ENCODE measurements around the gene EEF1AKMT2.

EEF1AKMT2 gene

GRCh38 chr10:124743191-124744101 lies 48.2 kb downstream of the EEF1AKMT2 start (continued):
- TF ChIP-seq ZFP3 (CRISPR knock-in tag; IDR thresholded peaks at IDR 0.05) (no peak), ZNF8 (CRISPR knock-in tag; IDR thresholded peaks at IDR 0.05) (no peak), OSR1 (CRISPR knock-in tag; IDR thresholded peaks at IDR 0.05) (no peak), ZC3H10 (CRISPR knock-in tag; IDR thresholded peaks at IDR 0.05) (no peak), CSDC2 (CRISPR knock-in tag; IDR thresholded peaks at IDR 0.05) (no peak), ZFP30 (CRISPR knock-in tag; IDR thresholded peaks at IDR 0.05) (no peak)

DNA sequence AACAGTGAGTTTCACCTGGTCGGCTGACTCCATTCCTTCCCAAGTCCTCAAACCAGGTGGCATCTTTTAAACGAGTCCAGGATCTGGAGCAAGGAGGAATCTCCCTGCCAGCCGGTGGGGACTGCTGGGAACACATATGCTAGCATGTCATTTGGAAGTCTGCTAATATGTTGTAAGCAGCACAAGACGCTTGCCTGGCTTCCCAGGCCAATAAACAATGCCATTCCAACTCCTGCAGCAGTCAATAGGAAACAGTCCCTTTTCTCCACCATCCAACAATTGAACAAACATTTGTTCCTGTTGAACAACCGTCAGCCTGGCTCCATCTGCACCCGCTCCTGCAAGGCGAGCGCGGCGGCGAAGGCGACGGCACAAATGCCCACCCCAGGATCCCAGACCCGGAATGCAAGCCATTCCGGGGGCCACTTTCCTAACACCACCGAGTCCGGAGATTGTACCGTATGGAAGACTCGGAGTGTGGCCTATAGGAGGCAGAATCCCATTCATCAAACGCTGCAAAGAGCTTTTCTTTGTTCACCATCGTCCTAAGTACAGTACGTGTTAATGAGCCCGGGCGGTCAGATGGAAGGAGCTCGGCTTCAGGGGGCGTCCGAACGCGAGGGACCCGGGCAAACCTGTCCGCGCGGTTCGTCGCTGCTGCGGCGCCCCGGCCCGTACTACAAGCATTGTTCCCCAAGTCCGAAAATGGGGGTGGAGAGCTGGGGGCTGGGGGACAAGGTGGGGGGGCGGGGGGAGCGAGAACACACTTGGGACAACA lies 49.1 kb downstream of the EEF1AKMT2 start:
- no peak for TF ChIP-seq ZC3H10 (CRISPR knock-in tag; IDR thresholded peaks at IDR 0.05)
- no peak for TF ChIP-seq RARB (CRISPR knock-in tag; IDR thresholded peaks at IDR 0.05)
- no peak for TF ChIP-seq ZFP30 (CRISPR knock-in tag; IDR thresholded peaks at IDR 0.05)
- TF ChIP-seq ZNF565 (CRISPR knock-in tag; conservative IDR thresholded peaks at IDR 0.05; ENCODE audit: low read depth) = no peak
- TF ChIP-seq ISL1 (CRISPR knock-in tag; IDR thresholded peaks at IDR 0.05) = no peak
- TF ChIP-seq TCF4 (CRISPR knock-in tag; IDR thresholded peaks at IDR 0.05; ENCODE audit: borderline replicate concordance) = no peak
- no peak for TF ChIP-seq TOX (CRISPR knock-in tag; IDR thresholded peaks at IDR 0.05; ENCODE audit: borderline replicate concordance)
- no peak for TF ChIP-seq CSDC2 (CRISPR knock-in tag; IDR thresholded peaks at IDR 0.05)
- TF ChIP-seq, protein P1, sequence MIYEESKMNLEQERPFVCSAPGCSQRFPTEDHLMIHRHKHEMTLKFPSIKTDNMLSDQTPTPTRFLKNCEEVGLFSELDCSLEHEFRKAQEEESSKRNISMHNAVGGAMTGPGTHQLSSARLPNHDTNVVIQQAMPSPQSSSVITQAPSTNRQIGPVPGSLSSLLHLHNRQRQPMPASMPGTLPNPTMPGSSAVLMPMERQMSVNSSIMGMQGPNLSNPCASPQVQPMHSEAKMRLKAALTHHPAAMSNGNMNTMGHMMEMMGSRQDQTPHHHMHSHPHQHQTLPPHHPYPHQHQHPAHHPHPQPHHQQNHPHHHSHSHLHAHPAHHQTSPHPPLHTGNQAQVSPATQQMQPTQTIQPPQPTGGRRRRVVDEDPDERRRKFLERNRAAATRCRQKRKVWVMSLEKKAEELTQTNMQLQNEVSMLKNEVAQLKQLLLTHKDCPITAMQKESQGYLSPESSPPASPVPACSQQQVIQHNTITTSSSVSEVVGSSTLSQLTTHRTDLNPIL (CRISPR knock-in tag; IDR thresholded peaks at IDR 0.05; ENCODE audit: low read depth) = no peak
- no peak for TF ChIP-seq PATZ1 (CRISPR knock-in tag; IDR thresholded peaks at IDR 0.05; ENCODE audit: borderline replicate concordance)
- no peak for TF ChIP-seq SNAI2 (CRISPR knock-in tag; IDR thresholded peaks at IDR 0.05)
- no peak for TF ChIP-seq ZNF70 (CRISPR knock-in tag; IDR thresholded peaks at IDR 0.05)
- no peak for TF ChIP-seq GLIS3 (CRISPR knock-in tag; IDR thresholded peaks at IDR 0.05)
- TF ChIP-seq PPARA (CRISPR knock-in tag; IDR thresholded peaks at IDR 0.05; ENCODE audit: borderline replicate concordance) = no peak
- TF ChIP-seq ARNTL (CRISPR knock-in tag; IDR thresholded peaks at IDR 0.05; ENCODE audit: borderline replicate concordance, low read depth) = no peak
- ATAC-seq = peak; percentile 51

- no peak for ATAC-seq
- TF ChIP-seq PATZ1 (CRISPR knock-in tag; IDR thresholded peaks at IDR 0.05; ENCODE audit: borderline replicate concordance) (no peak), TCF4 (CRISPR knock-in tag; IDR thresholded peaks at IDR 0.05; ENCODE audit: borderline replicate concordance) (no peak), GLIS3 (CRISPR knock-in tag; IDR thresholded peaks at IDR 0.05) (no peak), POU6F1 (CRISPR knock-in tag; IDR thresholded peaks at IDR 0.05; ENCODE audit: borderline replicate concordance, low read depth) (no peak), CSDC2 (CRISPR knock-in tag; IDR thresholded peaks at IDR 0.05) (no peak), OSR1 (CRISPR knock-in tag; IDR thresholded peaks at IDR 0.05) (no peak), ARNTL (CRISPR knock-in tag; IDR thresholded peaks at IDR 0.05; ENCODE audit: borderline replicate concordance, low read depth) (no peak), ZFP30 (CRISPR knock-in tag; IDR thresholded peaks at IDR 0.05) (no peak), ZFP3 (CRISPR knock-in tag; IDR thresholded peaks at IDR 0.05) (no peak), PPARA (CRISPR knock-in tag; IDR thresholded peaks at IDR 0.05; ENCODE audit: borderline replicate concordance) (no peak), ZNF70 (CRISPR knock-in tag; IDR thresholded peaks at IDR 0.05) (no peak)
- TF ChIP-seq, protein P1 (CRISPR knock-in tag; IDR thresholded peaks at IDR 0.05; ENCODE audit: low read depth) = no peak
Measured at GRCh38 chr10:124741922-124742412, 49.7 kb downstream of the EEF1AKMT2 start.

All from SK-N-SH treated with all-trans-retinoic acid at 6 μM for 48 hours (cell line).